ENCODE data around the gene BCL6. TPM values are rescaled to one million over a fixed set of nuclear protein-coding genes. Genes with fewer than 3 reads are reported as not detected.

Gene BCL6
- total RNA-seq, 2 experiments from 2014 or later, result 76.6 to 79.6 TPM

DNA sequence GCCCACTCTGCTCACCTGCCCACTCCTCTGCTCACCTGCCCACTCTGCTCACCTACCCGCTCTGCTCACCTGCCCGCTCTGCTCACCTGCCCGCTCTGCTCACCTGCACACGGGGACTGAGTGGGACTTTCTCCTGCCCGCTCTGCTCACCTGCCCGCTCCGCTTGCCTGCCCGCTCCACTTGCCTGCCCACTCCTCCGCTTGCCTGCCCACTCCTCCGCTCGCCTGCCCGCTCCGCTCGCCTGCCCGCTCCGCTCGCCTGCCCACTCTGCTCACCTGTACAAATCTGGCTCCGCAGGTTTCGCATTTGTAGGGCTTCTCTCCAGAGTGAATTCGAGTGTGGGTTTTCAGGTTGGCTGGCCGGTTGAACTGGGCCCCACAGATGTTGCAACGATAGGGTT is 20.0 kb downstream of the BCL6 start:
- H3K4me1 Mint-ChIP-seq (ENCODE audit: low read depth), result no peaks in the 10 kb centered on the region
- ChIA-PET POLR2A (no interaction called here), CTCF (no interaction called here)
- H3K36me3 ChIP-seq (ENCODE audit: insufficient read depth, low read length), result peaks cover 84% of the 10 kb centered on the region
- H3K4me1 ChIP-seq (ENCODE audit: insufficient read depth, low read length), result no peaks in the 10 kb centered on the region
- no peaks in the 10 kb centered on the region for H3K9me3 Mint-ChIP-seq
- H3K27ac ChIP-seq (ENCODE audit: low read depth in 1 of 2, low read length in 2 of 2), result no peak overlapping the region
- H3K4me3 ChIP-seq (ENCODE audit: low read length), result no peak overlapping the region
- H3K36me3 Mint-ChIP-seq (ENCODE audit: low read depth), result peaks cover 97% of the 10 kb centered on the region
- DNase-seq (no peak), ATAC-seq (ENCODE audit: poor library complexity) (no peak)
- intact Hi-C loops (cut with DNase I, micrococcal nuclease), result no loop called here
- H3K9me3 ChIP-seq (ENCODE audit: control insufficient read depth in 1 of 2, insufficient read depth in 1 of 2, low read length in 2 of 2), result no peaks in the 10 kb centered on the region
- TF ChIP-seq, protein P1, sequence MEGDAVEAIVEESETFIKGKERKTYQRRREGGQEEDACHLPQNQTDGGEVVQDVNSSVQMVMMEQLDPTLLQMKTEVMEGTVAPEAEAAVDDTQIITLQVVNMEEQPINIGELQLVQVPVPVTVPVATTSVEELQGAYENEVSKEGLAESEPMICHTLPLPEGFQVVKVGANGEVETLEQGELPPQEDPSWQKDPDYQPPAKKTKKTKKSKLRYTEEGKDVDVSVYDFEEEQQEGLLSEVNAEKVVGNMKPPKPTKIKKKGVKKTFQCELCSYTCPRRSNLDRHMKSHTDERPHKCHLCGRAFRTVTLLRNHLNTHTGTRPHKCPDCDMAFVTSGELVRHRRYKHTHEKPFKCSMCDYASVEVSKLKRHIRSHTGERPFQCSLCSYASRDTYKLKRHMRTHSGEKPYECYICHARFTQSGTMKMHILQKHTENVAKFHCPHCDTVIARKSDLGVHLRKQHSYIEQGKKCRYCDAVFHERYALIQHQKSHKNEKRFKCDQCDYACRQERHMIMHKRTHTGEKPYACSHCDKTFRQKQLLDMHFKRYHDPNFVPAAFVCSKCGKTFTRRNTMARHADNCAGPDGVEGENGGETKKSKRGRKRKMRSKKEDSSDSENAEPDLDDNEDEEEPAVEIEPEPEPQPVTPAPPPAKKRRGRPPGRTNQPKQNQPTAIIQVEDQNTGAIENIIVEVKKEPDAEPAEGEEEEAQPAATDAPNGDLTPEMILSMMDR (IDR thresholded peaks at IDR 0.05), result no peak
- no peak overlapping the region for H3K4me3 Mint-ChIP-seq
- H3K27me3 Mint-ChIP-seq, result no peaks in the 10 kb centered on the region
- no peak overlapping the region for H3K27ac Mint-ChIP-seq
- H3K27me3 ChIP-seq (ENCODE audit: control insufficient read depth in 1 of 2, insufficient read depth in 2 of 2, low read length in 2 of 2), result no peaks in the 10 kb centered on the region

DNA sequence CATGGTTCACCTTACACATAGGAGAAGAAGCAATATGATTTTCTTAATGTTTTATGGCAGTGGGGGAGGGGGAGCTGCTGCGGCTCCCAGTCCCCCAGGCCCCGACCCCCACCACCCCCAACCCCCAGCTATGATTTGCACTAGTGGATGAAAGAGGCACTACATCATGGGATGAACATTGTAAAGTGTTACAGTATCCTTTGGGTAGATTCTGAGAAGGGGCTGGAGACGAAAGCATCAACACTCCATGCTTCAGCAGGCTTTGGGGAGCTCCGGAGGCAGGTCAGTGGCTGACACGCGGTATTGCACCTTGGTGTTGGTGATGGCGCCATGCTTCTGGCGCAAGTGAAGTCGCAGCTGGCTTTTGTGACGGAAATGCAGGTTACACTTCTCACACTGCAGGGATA is 23.1 kb downstream of the BCL6 start:
- no peak overlapping the region for H3K27ac Mint-ChIP-seq

DNA sequence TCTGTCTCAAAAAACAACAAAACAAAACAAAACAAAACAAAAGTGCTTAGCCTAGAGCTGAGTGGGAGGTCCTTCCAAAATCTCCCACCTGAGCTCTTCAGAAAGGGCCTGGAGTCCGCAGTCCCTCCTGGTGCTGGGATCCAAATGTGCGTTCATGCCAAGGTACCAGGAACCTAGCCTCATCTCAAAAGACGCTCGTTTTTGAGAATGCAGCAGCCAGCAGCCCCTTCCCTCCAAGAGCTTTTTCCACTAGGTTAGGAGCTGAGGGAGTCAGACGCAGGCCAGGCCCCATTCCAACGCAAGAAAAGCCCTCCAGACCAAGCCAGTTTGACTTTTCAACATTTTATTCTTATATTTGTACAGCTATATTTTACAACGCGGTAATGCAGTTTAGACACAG is 24.2 kb downstream of the BCL6 start:
- no peak overlapping the region for H3K27ac Mint-ChIP-seq
- CTCF ChIA-PET, result no interaction called here
- peaks cover 43% of the 10 kb centered on the region for H3K36me3 ChIP-seq (ENCODE audit: insufficient read depth, low read length)
- H3K4me3 Mint-ChIP-seq, result no peak overlapping the region
- no peak overlapping the region for H3K27ac ChIP-seq (ENCODE audit: low read depth in 1 of 2, low read length in 2 of 2)
- H3K9me3 Mint-ChIP-seq, result no peaks in the 10 kb centered on the region
- H3K4me1 Mint-ChIP-seq (ENCODE audit: low read depth), result no peaks in the 10 kb centered on the region
- DNase-seq, result no peak
- H3K9me3 ChIP-seq (ENCODE audit: control insufficient read depth in 1 of 2, insufficient read depth in 1 of 2, low read length in 2 of 2), result no peaks in the 10 kb centered on the region
- intact Hi-C loops (cut with DNase I, micrococcal nuclease), result no loop called here
- ATAC-seq (ENCODE audit: poor library complexity), result no peak
- H3K4me3 ChIP-seq (ENCODE audit: low read length), result no peak overlapping the region
- POLR2A ChIA-PET, result no interaction called here
- TF ChIP-seq, protein P1 (IDR thresholded peaks at IDR 0.05), result no peak
- H3K36me3 Mint-ChIP-seq (ENCODE audit: low read depth), result peaks cover 56% of the 10 kb centered on the region
- no peaks in the 10 kb centered on the region for H3K27me3 ChIP-seq (ENCODE audit: control insufficient read depth in 1 of 2, insufficient read depth in 2 of 2, low read length in 2 of 2)
- no peaks in the 10 kb centered on the region for H3K4me1 ChIP-seq (ENCODE audit: insufficient read depth, low read length)
- no peaks in the 10 kb centered on the region for H3K27me3 Mint-ChIP-seq

More for the DNA sequence above, 23.1 kb downstream of the BCL6 start:
- H3K4me3 ChIP-seq (ENCODE audit: low read length), result no peak overlapping the region
- no peaks in the 10 kb centered on the region for H3K4me1 Mint-ChIP-seq (ENCODE audit: low read depth)
- peaks cover 67% of the 10 kb centered on the region for H3K36me3 Mint-ChIP-seq (ENCODE audit: low read depth)
- ATAC-seq (ENCODE audit: poor library complexity) (no peak), DNase-seq (no peak)
- no peaks in the 10 kb centered on the region for H3K9me3 ChIP-seq (ENCODE audit: control insufficient read depth in 1 of 2, insufficient read depth in 1 of 2, low read length in 2 of 2)
- ChIA-PET CTCF (no interaction called here), POLR2A (no interaction called here)
- intact Hi-C loops (cut with DNase I, micrococcal nuclease), result no loop called here
- H3K4me3 Mint-ChIP-seq, result no peak overlapping the region
- no peak overlapping the region for H3K27ac ChIP-seq (ENCODE audit: low read depth in 1 of 2, low read length in 2 of 2)
- no peaks in the 10 kb centered on the region for H3K27me3 Mint-ChIP-seq
- peaks cover 54% of the 10 kb centered on the region for H3K36me3 ChIP-seq (ENCODE audit: insufficient read depth, low read length)
- H3K9me3 Mint-ChIP-seq, result no peaks in the 10 kb centered on the region
- TF ChIP-seq, protein P1 (IDR thresholded peaks at IDR 0.05), result no peak
- H3K4me1 ChIP-seq (ENCODE audit: insufficient read depth, low read length), result no peaks in the 10 kb centered on the region
- H3K27me3 ChIP-seq (ENCODE audit: control insufficient read depth in 1 of 2, insufficient read depth in 2 of 2, low read length in 2 of 2), result no peaks in the 10 kb centered on the region
